ENCODE results near the gene HMOX1.

Gene HMOX1

GRCh38 chr22:35380537-35381423, at the start of gene HMOX1:
Gene HMOX1 (plus strand): TSS chr22:35381096. CDS start chr22:35381174, 78 bp downstream.
- peak; percentile 6 for DNase-seq

- no peak for DNase-seq
Observed at GRCh38 chr22:35332278-35332677, 48.6 kb upstream of the HMOX1 start.

GRCh38 chr22:35333220-35333619, 47.7 kb upstream of the HMOX1 start:
- no peak for DNase-seq

- no peak for DNase-seq
Observed at GRCh38 chr22:35334004-35334403, 46.9 kb upstream of the HMOX1 start.

- no peak for DNase-seq
Observed at GRCh38 chr22:35335468-35335867, 45.4 kb upstream of the HMOX1 start.

- no peak for DNase-seq
Observed at GRCh38 chr22:35335936-35336781, 44.7 kb upstream of the HMOX1 start.

GRCh38 chr22:35337932-35338331, 43.0 kb upstream of the HMOX1 start:
- no peak for DNase-seq

GRCh38 chr22:35341090-35341874, 39.6 kb upstream of the HMOX1 start:
- DNase-seq, result no peak

GRCh38 chr22:35342390-35342789, 38.5 kb upstream of the HMOX1 start:
- DNase-seq, result no peak

- no peak for DNase-seq
Observed at GRCh38 chr22:35343664-35344550, 37.0 kb upstream of the HMOX1 start.

GRCh38 chr22:35344956-35345690, 35.8 kb upstream of the HMOX1 start:
- DNase-seq, result no peak

GRCh38 chr22:35345808-35346505, 34.9 kb upstream of the HMOX1 start:
- no peak for DNase-seq

GRCh38 chr22:35346596-35347220, 34.2 kb upstream of the HMOX1 start:
- DNase-seq, result no peak

GRCh38 chr22:35347462-35347861, 33.4 kb upstream of the HMOX1 start:
- no peak for DNase-seq

GRCh38 chr22:35348026-35348590, 32.8 kb upstream of the HMOX1 start:
- DNase-seq, result no peak

GRCh38 chr22:35348703-35349102, 32.2 kb upstream of the HMOX1 start:
- no peak for DNase-seq

GRCh38 chr22:35349368-35349703, 31.6 kb upstream of the HMOX1 start:
- DNase-seq, result no peak

- DNase-seq, result no peak
Observed at GRCh38 chr22:35349704-35350538, 31.0 kb upstream of the HMOX1 start.
